GM23248 (cell line): ENCODE measurements around the gene SHOC1. TPM values are rescaled to one million over a fixed set of nuclear protein-coding genes. Genes with fewer than 3 reads are reported as not detected.

Source experiments
- DNase-seq: peaks from one replicate; pipeline ENCODE4 v3.0.0-alpha.2; 2015
- H2AFZ ChIP-seq: fragments of 200-600 bp; sonication (generic); 2 replicates; pipeline ENCODE4 v1.6.1; 2016; ENCODE audit warnings: antibody characterized with exemption
- H3F3A ChIP-seq: fragments of 200-600 bp; sonication (generic); 2 replicates; pipeline ENCODE4 v1.6.1; 2016; ENCODE audit warnings: mild to moderate bottlenecking, antibody characterized with exemption, mixed run types; ENCODE audit not compliant: insufficient read depth
- H3K27ac ChIP-seq: fragments of 200-600 bp; sonication (generic); 2 replicates; pipeline ENCODE4 v1.5.1; 2016; ENCODE audit warnings: mild to moderate bottlenecking
- H3K27me3 ChIP-seq: fragments of 200-600 bp; sonication (generic); replicated peaks from 2 replicates; pipeline ENCODE4 v1.6.1; 2016; ENCODE audit warnings: mild to moderate bottlenecking; ENCODE audit not compliant: insufficient read depth
- H3K36me3 ChIP-seq: fragments of 200-600 bp; sonication (generic); 2 replicates; pipeline ENCODE4 v1.6.1; 2016; ENCODE audit warnings: low read depth, mild to moderate bottlenecking
- H3K4me1 ChIP-seq: fragments of 200-600 bp; sonication (generic); 2 replicates; pipeline ENCODE4 v1.6.1; 2016; ENCODE audit warnings: mild to moderate bottlenecking; ENCODE audit not compliant: insufficient read depth
- H3K4me2 ChIP-seq: fragments of 200-600 bp; sonication (generic); one replicate; pipeline ENCODE4 v1.6.1; 2016; ENCODE audit warnings: mild to moderate bottlenecking; ENCODE audit not compliant: unreplicated experiment
- H3K4me3 ChIP-seq: fragments of 200-600 bp; sonication (generic); 2 replicates; pipeline ENCODE4 v1.5.1; 2016; ENCODE audit warnings: mild to moderate bottlenecking
- H3K79me2 ChIP-seq: fragments of 200-600 bp; sonication (generic); 2 replicates; pipeline ENCODE4 v1.6.1; 2016; ENCODE audit warnings: mild to moderate bottlenecking; ENCODE audit not compliant: insufficient read depth
- H3K9ac ChIP-seq: fragments of 200-600 bp; sonication (generic); 2 replicates; pipeline ENCODE4 v1.6.1; 2016; ENCODE audit warnings: mild to moderate bottlenecking
- H3K9me2 ChIP-seq: fragments of 200-600 bp; sonication (generic); 2 replicates; pipeline ENCODE4 v1.6.1; 2016; ENCODE audit warnings: mixed run types, mild to moderate bottlenecking, moderate library complexity; ENCODE audit not compliant: insufficient read depth
- H3K9me3 ChIP-seq: fragments of 200-600 bp; sonication (generic); one replicate; pipeline ENCODE4 v1.6.1; 2017; ENCODE audit warnings: low read depth
- H4K20me1 ChIP-seq: fragments of 200-600 bp; sonication (generic); 2 replicates; pipeline ENCODE4 v1.6.0; 2016; ENCODE audit not compliant: insufficient read depth
- EZH2 ChIP-seq: fragments of 200-600 bp; sonication (generic); IDR thresholded peaks from 2 replicates; pipeline ENCODE4 v1.6.1; 2018; ENCODE audit warnings: antibody characterized with exemption, mild to moderate bottlenecking; ENCODE audit not compliant: insufficient read depth, poor library complexity, severe bottlenecking
- EZH2phosphoT487 ChIP-seq: fragments of 200-600 bp; sonication (generic); IDR thresholded peaks from 2 replicates; pipeline ENCODE4 v1.6.1; 2018; ENCODE audit warnings: antibody characterized with exemption, moderate library complexity, mild to moderate bottlenecking, low read depth; ENCODE audit not compliant: insufficient read depth
- WGBS, 2 experiments: methylation state at CpG; one replicate each; pipeline ENCODE4 v1.1.6; 2015 to 2017; ENCODE audit warnings: low lambda C conversion rate in 2 of 2, low coverage in 1 of 2; ENCODE audit errors: missing lambda C conversion rate in 2 of 2; 5-methylcytosine and 5-hydroxymethylcytosine counted together
- in situ Hi-C: fragments of 300-500 bp; cut with MboI; formaldehyde crosslinking; loops from 2 replicates; pipeline ENCODE4 v1.15.0; 2020
- polyA plus RNA-seq: library from polyadenylated mRNA; unstranded; fragments of >200 nt; fragmentation: Nextera tagmentation; extraction: Ambion mirVana; gene quantifications from 2 replicates; pipeline ENCODE4 v1.2.1, GENCODE V29; 2016
- small RNA-seq: library from RNA; depleted of rRNA; stranded (forward); fragments of <200 nt; gene quantifications from one replicate; pipeline ENCODE3, GENCODE V24; 2014; ENCODE audit warnings: low read depth, low replicate concordance
- total RNA-seq: library from RNA; depleted of rRNA; stranded (reverse); fragments of >200 nt; shearing (Covaris generic); gene quantifications from 2 replicates; pipeline ENCODE4 v1.2.3, GENCODE V29; 2014; rRNA removed

Gene SHOC1
- total and polyA plus RNA-seq, 2 experiments from 2014 or later = 0.11 TPM; not detected in 1

DNA sequence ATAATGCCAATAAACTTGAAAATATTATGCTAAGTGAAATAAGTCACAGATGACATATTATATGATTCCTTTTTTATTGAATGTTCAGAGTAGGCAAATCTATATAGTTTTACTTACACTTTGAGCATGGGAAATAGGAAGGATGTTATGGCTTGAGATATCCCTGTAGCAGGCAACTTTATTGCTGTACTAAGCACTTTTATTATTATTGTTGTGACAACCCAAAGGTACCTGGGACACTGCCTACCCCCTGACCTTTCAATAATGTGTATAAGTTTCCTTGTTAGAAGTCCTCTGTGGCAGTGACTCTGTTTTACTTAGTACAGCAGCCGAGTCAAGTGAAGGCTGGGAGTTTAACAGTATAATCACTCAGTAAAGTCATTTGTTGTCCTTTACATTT, 39.9 kb downstream of the SHOC1 start:
- in situ Hi-C loops = no loop called here
- Histone ChIP-seq H3K36me3 (no peaks in the 10 kb centered on the region), H3K27me3 (no peaks in the 10 kb centered on the region), H3K4me3 (no peak overlapping the region), H4K20me1 (no peaks in the 10 kb centered on the region), H3K27ac (no peak overlapping the region), H2AFZ (no peak overlapping the region), H3K4me1 (peaks cover 11% of the 10 kb centered on the region), H3K9me2 (no peaks in the 10 kb centered on the region), H3K9me3 (peaks cover 5% of the 10 kb centered on the region), H3K9ac (no peak overlapping the region), H3K4me2 (no peak overlapping the region), H3K79me2 (no peaks in the 10 kb centered on the region), H3F3A (peaks cover 16% of the 10 kb centered on the region)
- WGBS, 2 experiments = 94 to 100% methylated on average over 1 of the region's 1 CpG
- DNase-seq = no peak
- TF ChIP-seq EZH2 (no peak), EZH2phosphoT487 (no peak)

GRCh38 chr9:111752455-111752854, 42.3 kb downstream of the SHOC1 start:
- no peak overlapping the region for H3K27ac ChIP-seq
- H3K27me3 ChIP-seq = no peaks in the 10 kb centered on the region
- no peaks in the 10 kb centered on the region for H3K4me1 ChIP-seq
- H3F3A ChIP-seq = peaks cover 16% of the 10 kb centered on the region
- in situ Hi-C loops = no loop called here
- 95 to 100% methylated on average over 1 of the region's 1 CpG for WGBS, 2 experiments
- H3K4me3 ChIP-seq = no peak overlapping the region
- no peaks in the 10 kb centered on the region for H4K20me1 ChIP-seq
- H3K9me2 ChIP-seq = no peaks in the 10 kb centered on the region
- DNase-seq = peak; percentile 50
- no peaks in the 10 kb centered on the region for H3K79me2 ChIP-seq
- TF ChIP-seq EZH2phosphoT487 (no peak), EZH2 (no peak)
- H3K4me2 ChIP-seq = no peak overlapping the region
- peaks cover 5% of the 10 kb centered on the region for H3K9me3 ChIP-seq
- no peaks in the 10 kb centered on the region for H3K36me3 ChIP-seq
- H2AFZ ChIP-seq = no peak overlapping the region
- no peak overlapping the region for H3K9ac ChIP-seq

Small RNAs within 50 kb of the gene (small RNA-seq; reads per million reads assigned to genes)
- not detected for gene RNU6-1013P

Other genes with a start within 250 kb of the SHOC1 start
- gene PTGR1, start 195.3 kb downstream of the SHOC1 start, total RNA-seq = 65.2 and 74.9 TPM in 2 replicates
- 91.9 and 99.5 TPM in 2 replicates for gene PTGR1, start 195.3 kb downstream of the SHOC1 start, polyA plus RNA-seq
- gene DNAJC25, start 163.6 kb downstream of the SHOC1 start, total RNA-seq = 14.4 and 15.0 TPM in 2 replicates
- 10.2 and 11.2 TPM in 2 replicates for gene DNAJC25, start 163.6 kb downstream of the SHOC1 start, polyA plus RNA-seq
- gene GNG10, start 133.3 kb downstream of the SHOC1 start, total RNA-seq = 110 and 116 TPM in 2 replicates
- gene GNG10, start 133.3 kb downstream of the SHOC1 start, polyA plus RNA-seq = 121 and 122 TPM in 2 replicates
- 148 and 172 TPM in 2 replicates for gene UGCG, start 101.9 kb upstream of the SHOC1 start, total RNA-seq
- 73.1 and 73.6 TPM in 2 replicates for gene UGCG, start 101.9 kb upstream of the SHOC1 start, polyA plus RNA-seq